A549 (cell line): ENCODE measurements around the gene TESPA1. TPM values are rescaled to one million over a fixed set of nuclear protein-coding genes. Genes with fewer than 3 reads are reported as not detected.

Experiments
- ATAC-seq, 2 experiments: fragments of 200-7000 bp in 1 of 2; fragments of >200 bp in 1 of 2; cut with Nextera tagmentation in 1 of 2; cut with Tn5 transposase in 1 of 2; 3 replicates each; pipeline versions ENCODE4 v1.8.0 to v1.9.1; 2018 to 2020; ENCODE audit warnings: mild to moderate bottlenecking in 1 of 2, moderate library complexity in 1 of 2
- CTCF ChIA-PET: fragments of 300-600 bp; sonication (Branson Sonifier 250); formaldehyde crosslinking; extraction: SDS; loops from one replicate; lab custom pipeline; 2021; ENCODE audit warnings: antibody characterized with exemption, inconsistent platforms; lab: Yijun Ruan, JAX
- POLR2A ChIA-PET: fragments of 350-600 bp; formaldehyde crosslinking; extraction: SDS; loops from one replicate; lab custom pipeline; 2021; ENCODE audit warnings: antibody characterized with exemption, inconsistent platforms; lab: Yijun Ruan, JAX
- DNase-seq, 2 experiments: peaks; one replicate each; pipeline versions ENCODE4 v3.0.0 to v3.0.0-alpha.2; 2011 to 2016; ENCODE audit warnings: low read depth in 1 of 2, low spot score in 1 of 2
- FAIRE-seq: peaks from 2 replicates; lab custom pipeline; 2011; peaks lifted over from hg19 to GRCh38; lab: Jason Lieb, UNC
- H3K27ac ChIP-seq, 2 experiments: fragments of >200 bp; sonication (Bioruptor Twin); formaldehyde crosslinking; 3 replicates each; pipeline ENCODE4 v1.5.1; 2016 to 2017
- H3K4me1 ChIP-seq: fragments of >200 bp; sonication (Bioruptor Twin); formaldehyde crosslinking; 3 replicates; pipeline ENCODE4 v1.6.1; 2016
- H3K4me2 ChIP-seq: fragments of >200 bp; sonication (Bioruptor Twin); formaldehyde crosslinking; 3 replicates; pipeline ENCODE4 v1.6.1; 2016
- H3K4me3 ChIP-seq: fragments of >200 bp; sonication (Bioruptor Twin); formaldehyde crosslinking; 3 replicates; pipeline ENCODE4 v1.5.1; 2016
- H3K9me3 ChIP-seq: fragments of >200 bp; sonication (Bioruptor Twin); formaldehyde crosslinking; 3 replicates; pipeline ENCODE4 v1.6.1; 2016
- ATOH8 ChIP-seq: fragments of 250-450 bp; sonication (Bioruptor Pico); IDR thresholded peaks from 2 replicates; pipeline ENCODE4 v1.5.0; 2020; ENCODE audit warnings: low read depth, mild to moderate bottlenecking, moderate library complexity
- BHLHE40 ChIP-seq: IDR thresholded peaks from 2 replicates; pipeline ENCODE4 v1.6.1; 2012; ENCODE audit warnings: low read depth, low read length, inconsistent platforms
- CBX2 ChIP-seq: fragments of 200-600 bp; sonication (generic); IDR thresholded peaks from 2 replicates; pipeline ENCODE4 v1.6.1; 2016; ENCODE audit warnings: low read depth, mild to moderate bottlenecking, borderline replicate concordance
- CEBPB ChIP-seq, 2 experiments: fragments of >200 bp in 1 of 2; sonication (Bioruptor Twin) in 1 of 2; formaldehyde crosslinking in 1 of 2; IDR thresholded peaks; 2 replicates each; pipeline ENCODE4 v1.6.1; 2012 to 2016
- CHD2 ChIP-seq: fragments of 150-350 bp; IDR thresholded peaks from 2 replicates; pipeline ENCODE4 v1.6.1; 2014; ENCODE audit warnings: low read length; ENCODE audit not compliant: partially characterized antibody
- CTCF ChIP-seq: fragments of >200 bp; sonication (Bioruptor Twin); formaldehyde crosslinking; IDR thresholded peaks from 3 replicates; pipeline ENCODE4 v1.5.1; 2016
- EHF ChIP-seq: fragments of 250-450 bp; sonication (Bioruptor Pico); IDR thresholded peaks from 2 replicates; pipeline ENCODE4 v1.5.0; 2020; ENCODE audit warnings: mild to moderate bottlenecking
- EP300 ChIP-seq, 2 experiments: fragments of >200 bp; sonication (Bioruptor Twin); formaldehyde crosslinking; IDR thresholded peaks; 2 replicates in 1 of 2; 3 replicates in 1 of 2; pipeline ENCODE4 v1.6.1; 2016 to 2017
- FOSB ChIP-seq: fragments of 250-450 bp; sonication (Bioruptor Pico); IDR thresholded peaks from 2 replicates; pipeline ENCODE4 v1.5.0; 2020; ENCODE audit warnings: mild to moderate bottlenecking, moderate library complexity
- FOSL2 ChIP-seq, 2 experiments: fragments of 450-650 bp in 1 of 2; fragments of >200 bp in 1 of 2; sonication (Bioruptor Twin) in 1 of 2; formaldehyde crosslinking; IDR thresholded peaks; 2 replicates each; pipeline versions ENCODE4 v1.5.0 to v1.6.1; 2016 to 2020; ENCODE audit warnings: mild to moderate bottlenecking in 1 of 2, moderate library complexity in 1 of 2
- MAFK ChIP-seq: fragments of 450-650 bp; IDR thresholded peaks from 2 replicates; pipeline ENCODE4 v1.6.1; 2014; ENCODE audit not compliant: partially characterized antibody
- MAX ChIP-seq: IDR thresholded peaks from 2 replicates; pipeline ENCODE4 v1.6.1; 2012
- MAZ ChIP-seq: fragments of 150-350 bp; IDR thresholded peaks from 2 replicates; pipeline ENCODE4 v1.6.1; 2014; ENCODE audit warnings: antibody characterized with exemption, low read depth, low read length, borderline replicate concordance
- NFE2L2 ChIP-seq: fragments of 150-350 bp; conservative IDR thresholded peaks from 2 replicates; pipeline ENCODE4 v1.6.1; 2014; ENCODE audit warnings: low read length
- PBX3 ChIP-seq: IDR thresholded peaks from 2 replicates; pipeline ENCODE4 v1.6.1; 2012
- POLR2AphosphoS2 ChIP-seq: conservative IDR thresholded peaks from 2 replicates; pipeline ENCODE4 v1.6.1; 2012; ENCODE audit warnings: low read length, improper control_type of control experiment, inconsistent platforms
- RARB ChIP-seq: fragments of 250-450 bp; sonication (Bioruptor Pico); IDR thresholded peaks from 2 replicates; pipeline ENCODE4 v1.8.0; 2021; ENCODE audit warnings: mild to moderate bottlenecking, moderate library complexity
- RFX5 ChIP-seq: fragments of 450-650 bp; IDR thresholded peaks from 2 replicates; pipeline ENCODE4 v1.7.1; 2014; ENCODE audit warnings: antibody characterized with exemption, mild to moderate bottlenecking, moderate library complexity
- RNF2 ChIP-seq: fragments of 200-600 bp; sonication (generic); IDR thresholded peaks from 2 replicates; pipeline ENCODE4 v1.6.1; 2016; ENCODE audit warnings: low read depth, mild to moderate bottlenecking, antibody characterized with exemption, moderate library complexity, borderline replicate concordance
- SMC3 ChIP-seq: fragments of >200 bp; sonication (Bioruptor Twin); formaldehyde crosslinking; IDR thresholded peaks from 3 replicates; pipeline ENCODE4 v1.6.1; 2018; ENCODE audit warnings: inconsistent platforms
- SREBF2 ChIP-seq: fragments of 450-650 bp; IDR thresholded peaks from 2 replicates; pipeline ENCODE4 v1.6.1; 2014; ENCODE audit warnings: mild to moderate bottlenecking, moderate library complexity
- TP53 ChIP-seq: fragments of 250-450 bp; sonication (Bioruptor Pico); IDR thresholded peaks from 2 replicates; pipeline ENCODE4 v1.5.0; 2021; ENCODE audit warnings: mild to moderate bottlenecking, moderate library complexity
- ZNF302 ChIP-seq: fragments of 250-450 bp; sonication (Bioruptor Pico); IDR thresholded peaks from 2 replicates; pipeline ENCODE4 v1.9.0; 2021; ENCODE audit warnings: inconsistent platforms, mild to moderate bottlenecking, moderate library complexity
- ZSCAN20 ChIP-seq: fragments of 250-450 bp; sonication (Bioruptor Pico); IDR thresholded peaks from 2 replicates; pipeline ENCODE4 v1.8.0; 2022; ENCODE audit warnings: mild to moderate bottlenecking, moderate library complexity
- whole genome bisulfite sequencing: methylation state at CpG from one replicate; pipeline ENCODE4 v1.1.6; 2017; ENCODE audit errors: missing lambda C conversion rate; 5-methylcytosine and 5-hydroxymethylcytosine counted together
- polyA plus RNA-seq, 4 experiments: library from polyadenylated mRNA; depleted of rRNA in 3 of 4; stranded (reverse); fragments of >200 nt; fragmentation: RNase III in 1 of 4; extraction: RNeasy Plus Mini Kit Qiagen cat#74134 plus additional on column Dnase treatment in 1 of 4; gene quantifications; 2 replicates in 3 of 4; 3 replicates in 1 of 4; pipeline ENCODE4 v1.2.3, GENCODE V29; 2011 to 2017

Gene TESPA1
- polyA plus RNA-seq, 2 of the 4 experiments (the other 2 are of a cell fraction): not detected

- TF ChIP-seq CTCF: no peak
- TF ChIP-seq EHF (CRISPR knock-in tag): no peak
- no peak for TF ChIP-seq TP53 (CRISPR knock-in tag)
- no peak for TF ChIP-seq ZNF302 (CRISPR knock-in tag)
- no peak for TF ChIP-seq EP300 (IDR thresholded peaks at IDR 0.05)
- TF ChIP-seq ATOH8 (CRISPR knock-in tag): no peak
Observed at GRCh38 chr12:54929998-54930397, 54.6 kb downstream of the TESPA1 start (continued).

- no peak for TF ChIP-seq CBX2
- TF ChIP-seq POLR2AphosphoS2: no peak
- TF ChIP-seq MAZ: no peak
- TF ChIP-seq ATOH8 (CRISPR knock-in tag): no peak
- no peak for TF ChIP-seq CHD2
- TF ChIP-seq CTCF: no peak
- TF ChIP-seq SMC3: no peak
- TF ChIP-seq CEBPB (IDR thresholded peaks at IDR 0.05): no peak
- no peak for TF ChIP-seq MAFK
- TF ChIP-seq RNF2: no peak
- no peak for TF ChIP-seq FOSL2 (IDR thresholded peaks at IDR 0.05)
- no peak for TF ChIP-seq FOSL2 (CRISPR knock-in tag; IDR thresholded peaks at IDR 0.05)
- TF ChIP-seq RARB (CRISPR knock-in tag): no peak
- no peak for TF ChIP-seq FOSB (CRISPR knock-in tag)
- no peak for TF ChIP-seq RFX5
- TF ChIP-seq PBX3: no peak
- TF ChIP-seq BHLHE40: no peak
- TF ChIP-seq SREBF2: no peak
- no peak for TF ChIP-seq ZSCAN20 (CRISPR knock-in tag)
- TF ChIP-seq MAX: no peak
- TF ChIP-seq NFE2L2: no peak
- H3K9me3 ChIP-seq: no peaks in the 10 kb centered on the region
- ChIA-PET CTCF (interaction anchor here (1.2 kb wide), 1 partner anchor 9 kb away, joined by 3 read pairs; no protein-coding TSS in a partner anchor), POLR2A (no interaction called here)
- H3K27ac ChIP-seq: no peak overlapping the region
- DNase-seq: no peak
- H3K4me1 ChIP-seq: no peaks in the 10 kb centered on the region
- 78% methylated on average over 1 of the region's 1 CpG for WGBS
- no peak for ATAC-seq
- FAIRE-seq: no peak
- no peak overlapping the region for H3K4me2 ChIP-seq
- no peak overlapping the region for H3K4me3 ChIP-seq
Observed at GRCh38 chr12:54926246-54926645, 58.3 kb downstream of the TESPA1 start.
